Panc1 (cell line): ENCODE results near the gene ACTN3. TPM values are rescaled to one million over a fixed set of nuclear protein-coding genes. Genes with fewer than 3 reads are reported as not detected.

Experiments
- ATAC-seq: fragments of 200-7000 bp; cut with Tn5 transposase; 2 replicates; pipeline ENCODE4 v1.9.1; 2020; ENCODE audit warnings: mild to moderate bottlenecking, moderate library complexity
- BruUV-seq: library from RNA; stranded (reverse); fragments of 400-500 nt; replicated peaks from 2 replicates; lab custom pipeline; 2021; lab: Mats Ljungman, UMichigan
- CTCF ChIA-PET: fragments of 300-600 bp; sonication (Branson Sonifier 250); formaldehyde crosslinking; loops from one replicate; lab custom pipeline; 2022; ENCODE audit warnings: antibody characterized with exemption; lab: Charles Lee
- POLR2A ChIA-PET: fragments of 300-600 bp; sonication (Branson Sonifier 250); formaldehyde crosslinking; loops from one replicate; lab custom pipeline; 2022; ENCODE audit warnings: antibody characterized with exemption; lab: Charles Lee
- DNase-seq: peaks from one replicate; pipeline ENCODE4 v3.0.0-alpha.2; 2010; ENCODE audit warnings: low read depth, low spot score
- H3K27ac ChIP-seq: 2 replicates; pipeline ENCODE4 v1.5.1; 2011; ENCODE audit warnings: mild to moderate bottlenecking, low read length, inconsistent platforms
- H3K27me3 ChIP-seq: fragments of 200-500 bp; sonication (Bioruptor generic); 2 replicates; pipeline ENCODE4 v1.6.0; 2014; ENCODE audit warnings: low read length, inconsistent platforms; ENCODE audit not compliant: control insufficient read depth, insufficient read depth
- H3K36me3 ChIP-seq: fragments of 200-500 bp; sonication (Bioruptor generic); 2 replicates; pipeline ENCODE4 v1.5.1; 2014; ENCODE audit warnings: inconsistent platforms, mild to moderate bottlenecking, low read length, moderate library complexity; ENCODE audit not compliant: control insufficient read depth, insufficient read depth
- H3K4me1 ChIP-seq: 2 replicates; pipeline ENCODE4 v1.5.1; 2011; ENCODE audit warnings: inconsistent platforms, mild to moderate bottlenecking, low read length, moderate library complexity; ENCODE audit not compliant: control insufficient read depth, insufficient read depth
- H3K4me3 ChIP-seq, 2 experiments: 2 replicates each; pipeline ENCODE4 v1.5.1; 2011 to 2012; ENCODE audit warnings: low read depth in 2 of 2, low read length in 2 of 2, mild to moderate bottlenecking in 2 of 2, inconsistent platforms in 1 of 2, moderate library complexity in 1 of 2
- H3K9me3 ChIP-seq: fragments of 200-500 bp; sonication (Bioruptor generic); 2 replicates; pipeline ENCODE4 v1.5.1; 2014; ENCODE audit warnings: low read depth, mild to moderate bottlenecking, inconsistent platforms, low read length, moderate library complexity; ENCODE audit not compliant: control insufficient read depth, insufficient read depth
- POLR2AphosphoS5 ChIP-seq: IDR thresholded peaks from 2 replicates; pipeline ENCODE4 v1.6.1; 2012; ENCODE audit warnings: mild to moderate bottlenecking, low read depth, low read length, moderate library complexity
- REST ChIP-seq, 2 experiments: IDR thresholded peaks; 2 replicates each; pipeline ENCODE4 v1.6.1; 2011 to 2012; ENCODE audit warnings: low read depth in 2 of 2, control low read depth in 1 of 2, low read length in 1 of 2, mild to moderate bottlenecking in 1 of 2, moderate library complexity in 1 of 2; ENCODE audit not compliant: insufficient read depth in 1 of 2
- SIN3A ChIP-seq: IDR thresholded peaks from 2 replicates; pipeline ENCODE4 v1.6.1; 2012; ENCODE audit warnings: low read depth, mild to moderate bottlenecking, low read length, moderate library complexity, borderline replicate concordance; ENCODE audit not compliant: insufficient read depth
- TCF7L2 ChIP-seq: IDR thresholded peaks from 2 replicates; pipeline ENCODE4 v1.6.1; 2011; ENCODE audit warnings: mild to moderate bottlenecking, low read depth, low read length, inconsistent platforms
- in situ Hi-C: cut with HindIII; loops from 2 replicates; pipeline ENCODE4 v1.10.0; 2016; ENCODE audit warnings: low sequenced_read_pairs, low pct_unique_long_range_greater_than_20kb
- intact Hi-C: fragments of 100-400 bp; cut with micrococcal nuclease; formaldehyde crosslinking; loops from one replicate; pipeline ENCODE4 v1.10.0; 2022; ENCODE audit not compliant: unreplicated experiment
- total RNA-seq: library from RNA; stranded (reverse); gene quantifications from one replicate; pipeline ENCODE4 v1.2.1, GENCODE V29; 2021; ENCODE audit not compliant: unreplicated experiment
- TF ChIP-seq, protein P1 (sequence below): fragments of 450-650 bp; IDR thresholded peaks from 2 replicates; pipeline ENCODE4 v1.5.1; 2017; ENCODE audit warnings: mild to moderate bottlenecking

The ACTN3 gene
- total RNA-seq, 1 experiment from 2014 or later = 0.13 TPM

DNA sequence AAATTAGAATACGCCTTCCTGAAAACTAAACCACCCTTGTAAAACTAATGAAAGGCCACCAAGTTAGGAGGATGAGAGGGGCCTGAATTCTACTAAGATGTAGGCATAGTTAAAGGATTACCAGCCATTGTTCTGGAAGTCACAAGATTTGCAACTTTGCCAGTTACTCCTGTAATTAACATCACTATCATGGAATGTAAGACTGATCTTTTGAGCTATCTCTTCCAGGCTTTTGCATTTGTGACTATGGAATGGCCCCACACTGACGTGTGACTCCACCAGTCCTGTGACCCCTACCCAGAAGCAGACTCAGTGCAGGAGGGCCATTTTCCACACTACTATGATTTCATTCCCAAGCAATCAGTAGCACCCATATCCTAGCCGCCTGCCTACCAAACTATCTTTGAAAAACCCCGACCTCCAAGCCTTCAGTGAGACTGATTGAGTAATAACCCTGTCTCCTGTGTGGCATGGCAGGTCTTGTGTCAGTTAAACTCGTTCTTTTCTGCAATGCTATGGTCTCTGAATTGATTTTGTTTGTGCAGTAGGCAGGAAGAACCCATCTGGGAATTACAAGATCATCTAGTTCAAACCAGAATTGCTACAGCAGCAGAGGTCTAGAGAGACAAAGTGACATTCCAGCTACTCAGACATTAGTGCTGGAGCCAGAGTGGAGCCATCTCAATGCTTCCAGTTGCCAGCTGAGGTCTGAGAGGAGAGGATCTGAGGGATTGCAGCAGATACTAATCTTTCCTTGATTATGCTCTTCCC, 23.6 kb downstream of the ACTN3 start:
- ATAC-seq = no peak
- BruUV-seq = no TSS peak
- Histone ChIP-seq H3K4me3 (no peak overlapping the region), H3K27ac (no peak overlapping the region), H3K27me3 (no peaks in the 10 kb centered on the region), H3K9me3 (no peaks in the 10 kb centered on the region), H3K36me3 (no peaks in the 10 kb centered on the region), H3K4me1 (no peaks in the 10 kb centered on the region)
- no peak for DNase-seq
- in situ Hi-C loops = no loop called here
- intact Hi-C loops = loop anchor here (10.0 kb wide), 1 partner anchor 105 kb away; the partner anchor contains the start of gene RBM4B
- TF ChIP-seq REST (IDR thresholded peaks at IDR 0.05; ENCODE audit: insufficient read depth in 1 of 2, low read depth in 2 of 2, low read length in 1 of 2) (no peak), POLR2AphosphoS5 (no peak)
- ChIA-PET CTCF (interaction anchor here (0.6 kb wide), 2 partner anchors 104 to 232 kb away, joined by 6 to 8 read pairs; partner anchors contain the start of gene PELI3), POLR2A (no interaction called here)

DNA sequence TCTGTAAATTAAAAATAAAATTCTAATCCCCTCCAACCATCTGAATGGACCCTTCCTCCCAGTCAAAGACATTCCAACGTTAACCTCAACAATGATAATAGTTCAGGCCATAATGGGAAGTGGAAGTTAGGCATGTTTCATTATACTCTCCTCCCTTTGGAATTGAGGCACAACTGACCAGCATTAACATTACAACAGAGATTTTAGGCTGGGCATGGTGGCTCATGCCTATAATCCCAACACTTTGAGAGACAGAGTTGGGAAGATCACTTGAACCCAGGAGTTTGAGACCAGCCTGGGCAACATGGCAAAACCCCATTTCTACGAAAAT, 24.1 kb downstream of the ACTN3 start:
- ATAC-seq = no peak
- POLR2A ChIA-PET = no interaction called here
- Histone ChIP-seq H3K4me3 (no peak overlapping the region), H3K27me3 (no peaks in the 10 kb centered on the region), H3K27ac (no peak overlapping the region), H3K9me3 (no peaks in the 10 kb centered on the region), H3K4me1 (no peaks in the 10 kb centered on the region), H3K36me3 (no peaks in the 10 kb centered on the region)
- no peak for TF ChIP-seq POLR2AphosphoS5
- TF ChIP-seq, protein P1, sequence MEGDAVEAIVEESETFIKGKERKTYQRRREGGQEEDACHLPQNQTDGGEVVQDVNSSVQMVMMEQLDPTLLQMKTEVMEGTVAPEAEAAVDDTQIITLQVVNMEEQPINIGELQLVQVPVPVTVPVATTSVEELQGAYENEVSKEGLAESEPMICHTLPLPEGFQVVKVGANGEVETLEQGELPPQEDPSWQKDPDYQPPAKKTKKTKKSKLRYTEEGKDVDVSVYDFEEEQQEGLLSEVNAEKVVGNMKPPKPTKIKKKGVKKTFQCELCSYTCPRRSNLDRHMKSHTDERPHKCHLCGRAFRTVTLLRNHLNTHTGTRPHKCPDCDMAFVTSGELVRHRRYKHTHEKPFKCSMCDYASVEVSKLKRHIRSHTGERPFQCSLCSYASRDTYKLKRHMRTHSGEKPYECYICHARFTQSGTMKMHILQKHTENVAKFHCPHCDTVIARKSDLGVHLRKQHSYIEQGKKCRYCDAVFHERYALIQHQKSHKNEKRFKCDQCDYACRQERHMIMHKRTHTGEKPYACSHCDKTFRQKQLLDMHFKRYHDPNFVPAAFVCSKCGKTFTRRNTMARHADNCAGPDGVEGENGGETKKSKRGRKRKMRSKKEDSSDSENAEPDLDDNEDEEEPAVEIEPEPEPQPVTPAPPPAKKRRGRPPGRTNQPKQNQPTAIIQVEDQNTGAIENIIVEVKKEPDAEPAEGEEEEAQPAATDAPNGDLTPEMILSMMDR = no peak
- no peak for TF ChIP-seq TCF7L2
- TF ChIP-seq SIN3A = no peak
- no peak for TF ChIP-seq REST (IDR thresholded peaks at IDR 0.05; ENCODE audit: insufficient read depth in 1 of 2, low read depth in 2 of 2, low read length in 1 of 2)
- DNase-seq = no peak
- intact Hi-C loops (loop anchor here (10.0 kb wide), 1 partner anchor 104 kb away; the partner anchor contains the start of gene RBM4B), in situ Hi-C loops (no loop called here)
- BruUV-seq = no TSS peak
- CTCF ChIA-PET = no interaction called here
